Loucy (cell line): Measurements from ENCODE around the gene GABRG3.
"Not testable (repeated sequence)": the region's sequence is repeated elsewhere in the genome, so short reads cannot be mapped to it uniquely, and the experiment has no call there.

ENCODE experiments used
- H2AFZ ChIP-seq: fragments of 200-600 bp; sonication (generic); 2 replicates; pipeline ENCODE4 v1.6.0; 2016; ENCODE audit warnings: antibody characterized with exemption, mild to moderate bottlenecking, low read length, moderate library complexity
- H3F3A ChIP-seq: fragments of 200-600 bp; 2 replicates; pipeline ENCODE4 v1.6.0; 2016; ENCODE audit warnings: antibody characterized with exemption, low read depth, mild to moderate bottlenecking
- H3K27me3 ChIP-seq: fragments of 200-600 bp; sonication (generic); 2 replicates; pipeline ENCODE4 v1.6.1; 2014; ENCODE audit warnings: low read length, mild to moderate bottlenecking; ENCODE audit not compliant: insufficient read depth, poor library complexity, severe bottlenecking
- H3K36me3 ChIP-seq: fragments of 200-600 bp; sonication (generic); 2 replicates; pipeline ENCODE4 v1.6.1; 2016; ENCODE audit warnings: low read length; ENCODE audit not compliant: insufficient read depth
- H3K4me1 ChIP-seq: fragments of 200-600 bp; sonication (generic); 2 replicates; pipeline ENCODE4 v1.5.1; 2014; ENCODE audit warnings: low read length, mild to moderate bottlenecking; ENCODE audit not compliant: insufficient read depth, poor library complexity, severe bottlenecking
- H3K4me2 ChIP-seq: fragments of 200-600 bp; sonication (generic); 2 replicates; pipeline ENCODE4 v1.6.0; 2014; ENCODE audit warnings: antibody characterized with exemption, low read length, low read depth, mild to moderate bottlenecking; ENCODE audit not compliant: poor library complexity, severe bottlenecking
- H3K4me3 ChIP-seq: fragments of 200-600 bp; sonication (generic); 2 replicates; pipeline ENCODE4 v1.5.1; 2014; ENCODE audit warnings: low read length, mild to moderate bottlenecking, mixed read lengths; ENCODE audit not compliant: poor library complexity, severe bottlenecking
- H3K79me2 ChIP-seq: fragments of 200-600 bp; sonication (generic); 2 replicates; pipeline ENCODE4 v1.6.1; 2014; ENCODE audit warnings: low read length; ENCODE audit not compliant: insufficient read depth
- H3K9ac ChIP-seq: fragments of 200-600 bp; sonication (generic); 2 replicates; pipeline ENCODE4 v1.6.0; 2014; ENCODE audit warnings: mild to moderate bottlenecking, low read depth, low read length, moderate library complexity; ENCODE audit not compliant: poor library complexity, severe bottlenecking
- H3K9me2 ChIP-seq: fragments of 200-600 bp; sonication (generic); replicated peaks from 2 replicates; pipeline ENCODE4 v1.6.1; 2016; ENCODE audit warnings: low read depth, low read length, mixed read lengths
- H3K9me3 ChIP-seq: fragments of 200-600 bp; sonication (generic); 2 replicates; pipeline ENCODE4 v1.6.1; 2014; ENCODE audit warnings: mild to moderate bottlenecking, antibody characterized with exemption, low read length, low read depth; ENCODE audit not compliant: insufficient read depth
- H4K20me1 ChIP-seq: fragments of 200-600 bp; sonication (generic); 2 replicates; pipeline ENCODE4 v1.6.0; 2014; ENCODE audit warnings: antibody characterized with exemption, low read length, mild to moderate bottlenecking; ENCODE audit not compliant: insufficient read depth, poor library complexity, severe bottlenecking
- EZH2phosphoT487 ChIP-seq: fragments of 200-600 bp; IDR thresholded peaks from 2 replicates; pipeline ENCODE4 v1.6.1; 2018; ENCODE audit warnings: antibody characterized with exemption, mild to moderate bottlenecking, moderate library complexity, borderline replicate concordance
- TF ChIP-seq, protein P1 (sequence below): fragments of 200-600 bp; sonication (generic); conservative IDR thresholded peaks from 2 replicates; pipeline ENCODE4 v1.5.1; 2014; ENCODE audit warnings: mild to moderate bottlenecking, antibody characterized with exemption, low read length

Gene GABRG3

GRCh38 chr15:26985050-26985449 is 14.1 kb downstream of the GABRG3 start:
- H4K20me1 ChIP-seq: no peaks in the 10 kb centered on the region
- no peak overlapping the region for H2AFZ ChIP-seq
- no peak overlapping the region for H3K4me2 ChIP-seq
- H3K4me3 ChIP-seq: no peak overlapping the region
- H3K9me3 ChIP-seq: no peaks in the 10 kb centered on the region; the same call in 1 of the 2 replicates
- H3K79me2 ChIP-seq: no peaks in the 10 kb centered on the region
- TF ChIP-seq, protein P1, sequence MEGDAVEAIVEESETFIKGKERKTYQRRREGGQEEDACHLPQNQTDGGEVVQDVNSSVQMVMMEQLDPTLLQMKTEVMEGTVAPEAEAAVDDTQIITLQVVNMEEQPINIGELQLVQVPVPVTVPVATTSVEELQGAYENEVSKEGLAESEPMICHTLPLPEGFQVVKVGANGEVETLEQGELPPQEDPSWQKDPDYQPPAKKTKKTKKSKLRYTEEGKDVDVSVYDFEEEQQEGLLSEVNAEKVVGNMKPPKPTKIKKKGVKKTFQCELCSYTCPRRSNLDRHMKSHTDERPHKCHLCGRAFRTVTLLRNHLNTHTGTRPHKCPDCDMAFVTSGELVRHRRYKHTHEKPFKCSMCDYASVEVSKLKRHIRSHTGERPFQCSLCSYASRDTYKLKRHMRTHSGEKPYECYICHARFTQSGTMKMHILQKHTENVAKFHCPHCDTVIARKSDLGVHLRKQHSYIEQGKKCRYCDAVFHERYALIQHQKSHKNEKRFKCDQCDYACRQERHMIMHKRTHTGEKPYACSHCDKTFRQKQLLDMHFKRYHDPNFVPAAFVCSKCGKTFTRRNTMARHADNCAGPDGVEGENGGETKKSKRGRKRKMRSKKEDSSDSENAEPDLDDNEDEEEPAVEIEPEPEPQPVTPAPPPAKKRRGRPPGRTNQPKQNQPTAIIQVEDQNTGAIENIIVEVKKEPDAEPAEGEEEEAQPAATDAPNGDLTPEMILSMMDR: no peak
- no peak for TF ChIP-seq EZH2phosphoT487
- H3K36me3 ChIP-seq: no peaks in the 10 kb centered on the region
- H3F3A ChIP-seq: no peaks in the 10 kb centered on the region
- no peaks in the 10 kb centered on the region for H3K9me2 ChIP-seq
- no peaks in the 10 kb centered on the region for H3K27me3 ChIP-seq
- H3K9ac ChIP-seq: no peak overlapping the region
- no peaks in the 10 kb centered on the region for H3K4me1 ChIP-seq

DNA sequence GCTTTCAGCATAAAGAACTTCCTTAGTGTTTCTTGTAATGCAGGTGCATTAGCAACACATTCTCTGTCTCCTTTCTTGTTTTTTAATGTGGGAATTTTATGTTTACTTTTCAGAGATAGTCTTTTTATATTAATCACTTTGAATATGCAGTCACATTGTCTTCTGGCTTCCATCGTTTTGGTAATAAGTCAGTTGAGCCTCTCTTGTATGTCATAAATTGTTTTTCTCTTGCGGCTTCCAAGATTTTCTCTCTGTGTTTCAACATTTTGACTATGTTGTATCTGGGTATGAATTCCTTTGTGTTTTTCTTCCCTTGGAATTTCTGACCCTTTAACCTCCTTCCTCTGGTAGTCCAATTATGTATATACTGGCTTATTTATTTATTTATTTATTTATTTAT is 25.3 kb downstream of the GABRG3 start:
- no peaks in the 10 kb centered on the region for H3K36me3 ChIP-seq
- H3F3A ChIP-seq: no peaks in the 10 kb centered on the region
- no peaks in the 10 kb centered on the region for H4K20me1 ChIP-seq

DNA sequence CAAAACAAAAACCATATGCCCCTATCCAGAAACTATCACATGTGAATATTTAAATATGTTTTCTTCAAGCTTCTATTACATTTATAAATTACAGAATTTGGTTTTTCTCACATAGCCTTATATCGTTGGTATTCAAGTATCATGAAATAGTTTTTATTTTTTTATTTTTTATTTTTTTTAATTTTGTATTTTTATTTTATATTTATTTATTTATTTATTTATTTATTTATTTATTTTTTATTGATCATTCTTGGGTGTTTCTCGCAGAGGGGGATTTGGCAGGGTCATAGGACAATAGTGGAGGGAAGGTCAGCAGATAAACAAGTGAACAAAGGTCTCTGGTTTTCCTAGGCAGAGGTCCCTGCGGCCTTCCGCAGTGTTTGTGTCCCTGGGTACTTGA is 32.0 kb downstream of the GABRG3 start:
- not testable (repeated sequence) for H3K4me2 ChIP-seq, H3K4me1 ChIP-seq, H3K36me3 ChIP-seq, H3K9me2 ChIP-seq, H3K9me3 ChIP-seq, H4K20me1 ChIP-seq, H3K4me3 ChIP-seq, H3F3A ChIP-seq, H3K79me2 ChIP-seq, H3K9ac ChIP-seq, H2AFZ ChIP-seq, H3K27me3 ChIP-seq

More for the DNA sequence above, 25.3 kb downstream of the GABRG3 start:
- TF ChIP-seq, protein P1: no peak
- no peak for TF ChIP-seq EZH2phosphoT487
- Histone ChIP-seq H3K4me2 (no peak overlapping the region), H3K4me3 (no peak overlapping the region), H3K9me3 (no peaks in the 10 kb centered on the region; the same call in 1 of the 2 replicates), H3K27me3 (no peaks in the 10 kb centered on the region), H2AFZ (no peak overlapping the region), H3K9me2 (no peaks in the 10 kb centered on the region), H3K79me2 (no peaks in the 10 kb centered on the region), H3K4me1 (no peaks in the 10 kb centered on the region), H3K9ac (no peak overlapping the region)

DNA sequence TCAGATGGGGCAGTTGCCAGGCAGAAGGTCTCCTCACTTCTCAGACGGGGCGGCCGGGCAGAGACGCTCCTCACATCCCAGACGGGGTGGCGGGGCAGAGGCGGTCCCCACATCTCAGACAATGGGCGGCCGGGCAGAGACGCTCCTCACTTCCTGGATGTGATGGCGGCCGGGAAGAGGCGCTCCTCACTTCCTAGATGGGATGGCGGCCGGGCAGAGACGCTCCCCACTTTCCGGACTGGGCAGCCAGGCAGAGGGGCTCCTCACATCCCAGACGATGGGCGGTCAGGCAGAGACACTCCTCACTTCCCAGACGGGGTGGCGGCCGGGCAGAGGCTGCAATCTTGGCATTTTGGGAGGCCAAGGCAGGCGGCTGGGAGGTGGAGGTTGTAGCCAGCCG is 33.2 kb downstream of the GABRG3 start:
- not testable (repeated sequence) for H3K9ac ChIP-seq, H3K9me3 ChIP-seq, H3K9me2 ChIP-seq, H3K27me3 ChIP-seq, H3K79me2 ChIP-seq, H3K4me2 ChIP-seq, H3K36me3 ChIP-seq, H2AFZ ChIP-seq, H4K20me1 ChIP-seq, H3F3A ChIP-seq, H3K4me3 ChIP-seq, H3K4me1 ChIP-seq
